Endothelial cell of umbilical vein (primary cell): Measurements from ENCODE around the gene SENP6. TPM values are rescaled to one million over a fixed set of nuclear protein-coding genes. Genes with fewer than 3 reads are reported as not detected.
"Not testable (repeated sequence)": the region's sequence is repeated elsewhere in the genome, so short reads cannot be mapped to it uniquely, and the experiment has no call there.

ENCODE experiments used
- BruUV-seq: library from RNA; stranded (reverse); fragments of 400-500 nt; replicated peaks from 2 replicates; lab custom pipeline; 2021; lab: Mats Ljungman, UMichigan
- CTCF ChIA-PET: fragments of 300-600, 350-600 bp; sonication (Branson Sonifier 250); formaldehyde crosslinking; loops from one replicate; lab custom pipeline; 2021; ENCODE audit warnings: antibody characterized with exemption, inconsistent platforms; lab: Charles Lee
- POLR2A ChIA-PET: fragments of 300-600, 350-600 bp; sonication (Branson Sonifier 250); formaldehyde crosslinking; loops from one replicate; lab custom pipeline; 2021; ENCODE audit warnings: antibody characterized with exemption, inconsistent platforms; lab: Charles Lee
- DNase-seq: peaks from one replicate; pipeline ENCODE4 v3.0.0-alpha.2; 2011; ENCODE audit warnings: low read depth, low spot score
- FAIRE-seq: peaks from 2 replicates; lab custom pipeline; 2011; peaks lifted over from hg19 to GRCh38; lab: Jason Lieb, UNC
- H2AFZ ChIP-seq: 2 replicates; pipeline ENCODE4 v1.6.0; 2012; ENCODE audit warnings: low read depth, low read length, control low read depth, inconsistent platforms
- H3K27ac ChIP-seq: 2 replicates; pipeline ENCODE4 v1.5.1; 2011; ENCODE audit warnings: low read depth, mild to moderate bottlenecking, control low read depth, low read length, moderate library complexity; ENCODE audit not compliant: insufficient read depth
- H3K27me3 ChIP-seq, 2 experiments: 2 replicates each; pipeline versions ENCODE4 v1.6.0 to v1.6.1; 2011; ENCODE audit warnings: low read length in 2 of 2, mixed read lengths in 1 of 2; ENCODE audit not compliant: control insufficient read depth in 2 of 2, insufficient read depth in 2 of 2
- H3K36me3 ChIP-seq, 2 experiments: 2 replicates in 1 of 2; 3 replicates in 1 of 2; pipeline ENCODE4 v1.5.1; 2011; ENCODE audit warnings: low read length in 2 of 2, mild to moderate bottlenecking in 1 of 2, moderate library complexity in 1 of 2; ENCODE audit not compliant: control insufficient read depth in 2 of 2, insufficient read depth in 2 of 2; ENCODE audit errors: extremely low read depth in 1 of 2
- H3K4me1 ChIP-seq: 3 replicates; pipeline ENCODE4 v1.5.1; 2011; ENCODE audit warnings: mild to moderate bottlenecking, low read length; ENCODE audit not compliant: control insufficient read depth, insufficient read depth; ENCODE audit errors: extremely low read depth
- H3K4me2 ChIP-seq: 2 replicates; pipeline ENCODE4 v1.6.1; 2011; ENCODE audit warnings: low read length, control low read depth, mixed read lengths; ENCODE audit not compliant: insufficient read depth
- H3K4me3 ChIP-seq, 3 experiments: fragments of 200-600 bp in 1 of 3; sonication (generic), shearing (Covaris generic) in 1 of 3; replicated peaks in 1 of 3; 2 replicates each; pipeline ENCODE4 v1.5.1; 2011 to 2016; ENCODE audit warnings: control low read depth in 3 of 3, low read length in 3 of 3, mild to moderate bottlenecking in 2 of 3, inconsistent platforms in 1 of 3, low read depth in 1 of 3, moderate library complexity in 1 of 3; ENCODE audit not compliant: insufficient read depth in 1 of 3
- H3K79me2 ChIP-seq: 2 replicates; pipeline ENCODE4 v1.6.0; 2012; ENCODE audit warnings: low read length, inconsistent platforms; ENCODE audit not compliant: control insufficient read depth, insufficient read depth
- H3K9ac ChIP-seq: replicated peaks from 2 replicates; pipeline ENCODE3; 2011; ENCODE audit warnings: low read length, control low read depth; ENCODE audit not compliant: insufficient read depth; ENCODE audit errors: extremely low read depth
- H3K9me1 ChIP-seq: replicated peaks from 3 replicates; pipeline ENCODE4 v1.6.0; 2011; ENCODE audit warnings: mild to moderate bottlenecking, low read length; ENCODE audit not compliant: control insufficient read depth, insufficient read depth; ENCODE audit errors: extremely low read depth
- H3K9me3 ChIP-seq: replicated peaks from 2 replicates; pipeline ENCODE4 v1.5.1; 2012; ENCODE audit warnings: low read length, inconsistent platforms; ENCODE audit not compliant: control insufficient read depth, insufficient read depth
- H4K20me1 ChIP-seq: replicated peaks from 2 replicates; pipeline ENCODE3; 2011; ENCODE audit warnings: mild to moderate bottlenecking, low read length; ENCODE audit not compliant: control insufficient read depth, insufficient read depth; ENCODE audit errors: extremely low read depth
- EZH2 ChIP-seq: IDR thresholded peaks from 2 replicates; pipeline ENCODE4 v1.6.1; 2012; ENCODE audit warnings: borderline replicate concordance, low read depth, mild to moderate bottlenecking, moderate library complexity, low read length, inconsistent platforms; ENCODE audit not compliant: severe bottlenecking
- FOS ChIP-seq: IDR thresholded peaks from 2 replicates; pipeline ENCODE4 v1.6.1; 2011; ENCODE audit warnings: mild to moderate bottlenecking, low read length, moderate library complexity, borderline replicate concordance; ENCODE audit not compliant: insufficient read depth
- GATA2 ChIP-seq: IDR thresholded peaks from 2 replicates; pipeline ENCODE4 v1.7.0; 2011; ENCODE audit warnings: low read depth, mild to moderate bottlenecking, moderate library complexity, mixed read lengths, low read length; ENCODE audit not compliant: insufficient read length, insufficient read depth
- JUN ChIP-seq: IDR thresholded peaks from 2 replicates; pipeline ENCODE4 v1.6.1; 2011; ENCODE audit warnings: borderline replicate concordance, low read depth; ENCODE audit not compliant: insufficient read length, insufficient read depth
- MAX ChIP-seq: IDR thresholded peaks from 2 replicates; pipeline ENCODE4 v1.6.1; 2011; ENCODE audit not compliant: insufficient read depth, insufficient read length
- MYC ChIP-seq: IDR thresholded peaks from one replicate; pipeline ENCODE4 v1.6.1; 2011; ENCODE audit warnings: mild to moderate bottlenecking, low read depth, low read length
- POLR2A ChIP-seq: IDR thresholded peaks from 2 replicates; pipeline ENCODE4 v1.6.1; 2012; ENCODE audit warnings: low read depth, mild to moderate bottlenecking, control low read depth, low read length
- POLR2AphosphoS5 ChIP-seq: IDR thresholded peaks from 2 replicates; pipeline ENCODE4 v1.6.1; 2012; ENCODE audit warnings: low read depth, mild to moderate bottlenecking, control low read depth, low read length, moderate library complexity; ENCODE audit not compliant: insufficient read depth
- dilution Hi-C: fragments of 300-500 bp; cut with MboI; formaldehyde crosslinking; loops from one replicate; pipeline ENCODE4 v1.15.0; 2019; ENCODE audit warnings: low sequenced_read_pairs; ENCODE audit not compliant: extremely low pct_ligation_motif_present
- intact Hi-C: fragments of 100-400 bp; cut with micrococcal nuclease; formaldehyde crosslinking; loops from one replicate; pipeline ENCODE4 v1.10.0; 2022
- polyA plus RNA-seq, 4 experiments: library from polyadenylated mRNA; depleted of rRNA in 3 of 4; stranded (reverse) in 3 of 4; unstranded in 1 of 4; fragments of >200 nt; gene quantifications; 2 replicates each; pipeline versions ENCODE4 v1.2.1 to v1.2.3, GENCODE V29; 2011 to 2012; ENCODE audit warnings: missing spikeins in 1 of 4
- total RNA-seq: library from RNA; stranded (reverse); gene quantifications from 2 replicates; pipeline ENCODE4 v1.2.3, GENCODE V29; 2021
- TF ChIP-seq, protein P1 (sequence below), 2 donors: IDR thresholded peaks; 1 replicate in 1 of 2; 2 replicates in 1 of 2; pipeline ENCODE4 v1.5.1; 2011; ENCODE audit warnings: low read length in 2 of 2, mild to moderate bottlenecking in 2 of 2, moderate library complexity in 2 of 2, control low read depth in 1 of 2, inconsistent platforms in 1 of 2, low read depth in 1 of 2; ENCODE audit not compliant: insufficient read depth in 1 of 2; ENCODE audit errors: extremely low read depth in 1 of 2

The SENP6 gene
- total and polyA plus RNA-seq, 2 donors (not counting 3 experiments of a cell fraction or from before 2014, with no cell fraction given): 11.5 to 99.1 TPM

DNA sequence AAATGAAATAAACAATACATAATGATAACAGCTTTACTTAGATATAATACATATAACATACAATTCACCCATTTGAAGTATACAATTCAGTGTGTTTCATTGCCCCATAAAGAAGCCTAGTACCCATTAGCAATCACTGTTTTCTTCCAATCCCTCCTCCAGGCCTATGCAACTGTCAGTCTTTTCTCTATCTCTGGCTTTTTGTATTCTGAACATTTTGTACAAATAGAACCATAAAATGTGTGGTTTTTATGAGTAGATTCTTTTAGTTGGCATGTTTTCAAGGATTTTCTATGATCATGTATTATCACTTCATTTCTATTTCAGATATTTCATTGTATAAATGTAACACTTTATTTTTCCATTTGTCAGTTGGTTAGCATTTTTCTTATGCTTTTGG is 92.7 kb downstream of the SENP6 start:
- TF ChIP-seq MAX: no peak
- TF ChIP-seq EZH2: no peak
- no peak for TF ChIP-seq POLR2A
- no peak for TF ChIP-seq FOS
- TF ChIP-seq MYC: no peak
- TF ChIP-seq, protein P1, sequence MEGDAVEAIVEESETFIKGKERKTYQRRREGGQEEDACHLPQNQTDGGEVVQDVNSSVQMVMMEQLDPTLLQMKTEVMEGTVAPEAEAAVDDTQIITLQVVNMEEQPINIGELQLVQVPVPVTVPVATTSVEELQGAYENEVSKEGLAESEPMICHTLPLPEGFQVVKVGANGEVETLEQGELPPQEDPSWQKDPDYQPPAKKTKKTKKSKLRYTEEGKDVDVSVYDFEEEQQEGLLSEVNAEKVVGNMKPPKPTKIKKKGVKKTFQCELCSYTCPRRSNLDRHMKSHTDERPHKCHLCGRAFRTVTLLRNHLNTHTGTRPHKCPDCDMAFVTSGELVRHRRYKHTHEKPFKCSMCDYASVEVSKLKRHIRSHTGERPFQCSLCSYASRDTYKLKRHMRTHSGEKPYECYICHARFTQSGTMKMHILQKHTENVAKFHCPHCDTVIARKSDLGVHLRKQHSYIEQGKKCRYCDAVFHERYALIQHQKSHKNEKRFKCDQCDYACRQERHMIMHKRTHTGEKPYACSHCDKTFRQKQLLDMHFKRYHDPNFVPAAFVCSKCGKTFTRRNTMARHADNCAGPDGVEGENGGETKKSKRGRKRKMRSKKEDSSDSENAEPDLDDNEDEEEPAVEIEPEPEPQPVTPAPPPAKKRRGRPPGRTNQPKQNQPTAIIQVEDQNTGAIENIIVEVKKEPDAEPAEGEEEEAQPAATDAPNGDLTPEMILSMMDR (IDR thresholded peaks at IDR 0.05; ENCODE audit: extremely low read depth in 1 of 2, insufficient read depth in 1 of 2, low read depth in 1 of 2, low read length in 2 of 2): no peak
- no peak for TF ChIP-seq POLR2AphosphoS5
- TF ChIP-seq GATA2: no peak
- TF ChIP-seq JUN: no peak
- FAIRE-seq (no peak), DNase-seq (no peak)
- no peaks in the 10 kb centered on the region for H3K4me1 ChIP-seq
- no peaks in the 10 kb centered on the region for H4K20me1 ChIP-seq
- H3K27me3 ChIP-seq: no peaks in the 10 kb centered on the region
- no peak overlapping the region for H2AFZ ChIP-seq
- ChIA-PET CTCF (interaction anchor here (1.3 kb wide), 1 partner anchor 16 kb away, joined by 3 read pairs; no protein-coding TSS in a partner anchor), POLR2A (no interaction called here)
- no TSS peak for BruUV-seq
- intact Hi-C loops (no loop called here), dilution Hi-C loops (no loop called here)
- peaks cover 6 to 7% of the 10 kb centered on the region in 2 experiments for H3K36me3 ChIP-seq
- no peak overlapping the region for H3K27ac ChIP-seq
- H3K4me2 ChIP-seq: no peak overlapping the region
- H3K79me2 ChIP-seq: no peaks in the 10 kb centered on the region
- H3K9ac ChIP-seq: no peak overlapping the region
- no peaks in the 10 kb centered on the region for H3K9me3 ChIP-seq
- H3K4me3 ChIP-seq: no peak overlapping the region
- H3K9me1 ChIP-seq: no peaks in the 10 kb centered on the region

DNA sequence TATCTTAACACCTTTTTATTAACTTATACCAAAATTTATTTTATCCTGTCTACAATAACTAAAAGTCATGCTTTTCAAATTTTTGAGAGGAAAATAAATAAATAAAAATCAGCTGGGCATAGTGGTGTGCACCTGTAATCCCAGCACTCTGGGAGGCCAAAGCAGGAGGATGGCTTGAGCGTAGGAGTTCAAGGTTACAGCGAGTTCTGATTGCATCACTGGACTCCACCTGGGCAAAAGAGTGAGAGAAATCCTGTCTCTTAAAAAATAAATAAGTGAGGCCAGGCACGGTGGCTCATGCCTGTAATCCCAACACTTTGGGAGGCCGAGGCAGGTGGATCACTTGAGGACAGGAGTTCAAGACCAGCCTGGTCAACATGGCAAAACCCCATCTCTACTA is 106.7 kb downstream of the SENP6 start:
- H3K4me1 ChIP-seq, POLR2A ChIA-PET, H3K4me2 ChIP-seq, H2AFZ ChIP-seq, H3K9me1 ChIP-seq, H3K9ac ChIP-seq, FAIRE-seq, DNase-seq, H3K4me3 ChIP-seq, dilution Hi-C loops, intact Hi-C loops, H3K9me3 ChIP-seq, H3K79me2 ChIP-seq, BruUV-seq, H4K20me1 ChIP-seq, H3K27me3 ChIP-seq, H3K27ac ChIP-seq: not testable (repeated sequence)
- H3K36me3 ChIP-seq: peaks cover 10% of the 10 kb centered on the region in 2 experiments
- CTCF ChIA-PET: interaction anchor here (1.5 kb wide), 1 partner anchor 14 kb away, joined by 3 read pairs; no protein-coding TSS in a partner anchor
